Choroid plexus epithelial cell (primary cell): Measurements from ENCODE around the gene TLCD3A.
"Not testable (repeated sequence)": the region's sequence is repeated elsewhere in the genome, so short reads cannot be mapped to it uniquely, and the experiment has no call there.

Source experiments
- DNase-seq: peaks from one replicate; pipeline ENCODE4 v3.0.0-alpha.2; 2010; ENCODE audit warnings: low read depth
- H3K4me3 ChIP-seq: 2 replicates; pipeline ENCODE4 v1.5.1; 2011; ENCODE audit warnings: low read depth, mild to moderate bottlenecking, control low read depth, low read length, moderate library complexity
- CTCF ChIP-seq: conservative IDR thresholded peaks from 2 replicates; pipeline ENCODE4 v1.5.1; 2011; ENCODE audit warnings: low read depth, mild to moderate bottlenecking, control low read depth, inconsistent platforms, low read length, moderate library complexity

Gene TLCD3A

GRCh38 chr17:774313-774584, 41.9 kb downstream of the TLCD3A start:
- DNase-seq, result no peak
- TF ChIP-seq CTCF, result no peak
- H3K4me3 ChIP-seq, result no peak overlapping the region

DNA sequence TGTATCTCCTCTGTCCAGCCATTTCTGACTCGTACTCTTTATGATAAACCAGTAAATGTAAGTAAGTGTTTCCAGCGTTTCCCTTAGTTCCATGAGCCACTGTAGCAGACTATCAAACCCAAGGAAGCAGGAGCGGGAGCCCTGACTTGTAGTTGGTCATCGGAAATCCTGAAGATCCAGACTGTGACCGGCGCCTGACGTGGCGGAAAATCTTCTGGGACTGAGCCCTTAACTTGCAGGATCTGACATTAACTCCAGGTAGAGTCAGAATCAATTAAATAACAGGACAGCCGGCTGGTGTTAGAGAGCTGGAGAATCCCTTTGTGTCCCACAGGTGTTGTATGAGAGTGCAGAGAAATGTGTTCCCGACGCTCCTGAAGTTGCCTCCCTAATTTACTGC, 45.7 kb downstream of the TLCD3A start:
- no peak for DNase-seq
- no peak overlapping the region for H3K4me3 ChIP-seq
- TF ChIP-seq CTCF, result no peak

- peak; percentile 88 for DNase-seq
- peak within 1 kb of the TSS; percentile 97 for H3K4me3 ChIP-seq
- no peak for TF ChIP-seq CTCF
Observed at GRCh38 chr17:781805-782731, 49.7 kb downstream of the TLCD3A start, which contains the start of the genes GLOD4 and MRM3. GLOD4 (minus strand) TSS chr17:782280; CDS start chr17:782255, 25 bp downstream. MRM3 (plus strand) TSS chr17:782353; CDS start chr17:782379, 26 bp downstream.

- TF ChIP-seq CTCF, result no peak
- DNase-seq, result no peak
- H3K4me3 ChIP-seq, result no peak overlapping the region
Observed at GRCh38 chr17:784143-784542, 51.7 kb downstream of the TLCD3A start.

DNA sequence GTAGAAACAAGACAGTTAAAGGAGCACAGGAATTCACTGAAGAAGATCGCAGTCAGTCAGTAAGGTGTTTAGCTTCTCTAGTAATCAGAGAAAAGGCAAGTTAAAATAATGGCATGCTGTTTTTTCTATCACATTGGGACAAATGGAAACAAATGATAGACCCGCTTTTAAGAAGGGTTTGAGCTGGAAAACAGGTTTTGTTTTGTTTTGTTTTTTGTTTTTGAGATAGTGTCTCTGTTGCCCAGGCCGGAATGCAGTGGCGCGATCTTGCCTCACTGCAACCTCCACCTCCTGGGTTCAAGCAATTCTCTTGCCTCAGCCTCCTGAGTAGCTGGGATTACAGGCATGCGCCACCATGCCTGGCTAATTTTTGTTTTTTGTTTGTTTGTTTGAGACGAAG, 53.5 kb downstream of the TLCD3A start:
- not testable (repeated sequence) for DNase-seq, H3K4me3 ChIP-seq

DNA sequence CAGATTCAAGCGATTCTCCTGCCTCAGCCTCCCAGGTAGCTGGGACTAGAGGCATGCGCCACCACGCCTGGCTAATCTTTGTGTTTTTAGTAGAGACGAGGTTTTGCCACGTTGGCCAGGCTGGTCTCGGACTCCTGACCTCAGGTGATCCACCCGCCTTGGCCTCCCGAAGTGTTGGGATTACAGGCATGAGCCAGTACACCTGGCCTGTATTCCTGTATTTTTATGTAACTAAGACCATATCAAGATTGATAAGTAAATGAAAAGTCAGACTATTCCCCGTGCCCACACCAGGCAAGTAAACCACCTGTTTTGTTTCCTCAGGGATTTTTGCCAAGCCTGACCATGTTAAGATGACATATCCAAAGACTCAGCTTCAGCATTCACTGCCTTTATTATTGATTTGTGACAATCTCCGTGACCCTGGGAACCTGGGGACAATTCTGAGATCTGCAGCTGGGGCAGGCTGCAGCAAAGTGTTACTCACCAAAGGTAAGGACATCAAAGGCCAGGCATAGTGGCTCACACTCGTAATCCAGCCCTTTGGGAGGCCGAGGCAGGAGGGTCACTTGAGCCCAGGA, 55.3 kb downstream of the TLCD3A start:
- DNase-seq, result no peak
- no peak for TF ChIP-seq CTCF
- no peak overlapping the region for H3K4me3 ChIP-seq

- no peak overlapping the region for H3K4me3 ChIP-seq
- no peak for TF ChIP-seq CTCF
- no peak for DNase-seq
Observed at GRCh38 chr17:788551-788950, 56.2 kb downstream of the TLCD3A start.
